K562 (cell line): ENCODE data around the gene CAPN7.

ENCODE experiments used
- TF ChIP-seq, protein P1 (sequence below), 3 experiments: IDR thresholded peaks in 2 of 3; conservative IDR thresholded peaks in 1 of 3; 2 replicates each; pipeline ENCODE4 v1.5.1; 2011 to 2012; ENCODE audit warnings: low read length in 3 of 3, mild to moderate bottlenecking in 3 of 3, control low read depth in 2 of 3, improper control_type of control experiment in 1 of 3, inconsistent platforms in 1 of 3, low read depth in 1 of 3, mixed read lengths in 1 of 3, moderate library complexity in 1 of 3; ENCODE audit not compliant: insufficient read depth in 2 of 3
- TF ChIP-seq, protein P2 (sequence below), 2 experiments: fragments of 450-650 bp in 1 of 2; IDR thresholded peaks; 2 replicates each; pipeline ENCODE4 v1.6.1; 2011 to 2017; ENCODE audit warnings: low read depth in 2 of 2, antibody characterized with exemption in 1 of 2, borderline replicate concordance in 1 of 2, low read length in 1 of 2, mild to moderate bottlenecking in 1 of 2, mixed read lengths in 1 of 2; ENCODE audit not compliant: control insufficient read depth in 1 of 2

DNA sequence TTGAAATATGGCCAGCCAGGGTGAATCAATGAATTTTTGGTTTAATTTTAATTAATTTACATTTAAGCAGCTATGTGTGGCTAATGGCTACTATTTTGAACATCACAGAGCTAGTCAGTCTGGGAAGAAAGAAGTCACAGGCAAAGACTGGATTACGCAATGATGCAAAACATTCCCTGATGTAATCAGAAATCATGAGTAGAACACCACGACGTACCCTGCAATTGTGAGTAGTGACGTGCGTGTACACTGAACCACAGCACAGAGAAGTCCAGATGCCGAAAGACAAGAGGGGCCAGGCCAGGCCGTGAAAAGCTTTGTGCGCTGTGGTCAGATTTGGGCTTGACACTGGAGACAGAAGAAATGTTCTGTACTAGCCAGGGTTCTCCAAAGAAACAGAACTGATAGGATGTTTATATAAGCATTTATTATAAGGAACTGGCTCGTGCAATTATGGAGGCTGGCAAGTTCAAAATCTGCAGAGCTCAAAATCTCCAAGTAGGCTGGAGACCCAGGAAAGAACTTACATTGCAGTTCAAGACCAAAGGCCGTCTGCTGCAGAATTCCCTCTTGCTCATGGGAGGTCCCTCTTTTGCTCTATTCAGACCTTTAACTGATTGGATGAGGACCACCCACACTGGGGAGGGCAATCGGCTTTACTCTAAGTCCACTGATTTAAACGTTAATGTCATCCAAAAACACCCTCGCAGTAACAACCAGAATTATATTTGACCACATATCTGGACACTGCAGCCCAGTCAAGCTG is 81.7 kb downstream of the CAPN7 start:
- TF ChIP-seq, protein P1, sequence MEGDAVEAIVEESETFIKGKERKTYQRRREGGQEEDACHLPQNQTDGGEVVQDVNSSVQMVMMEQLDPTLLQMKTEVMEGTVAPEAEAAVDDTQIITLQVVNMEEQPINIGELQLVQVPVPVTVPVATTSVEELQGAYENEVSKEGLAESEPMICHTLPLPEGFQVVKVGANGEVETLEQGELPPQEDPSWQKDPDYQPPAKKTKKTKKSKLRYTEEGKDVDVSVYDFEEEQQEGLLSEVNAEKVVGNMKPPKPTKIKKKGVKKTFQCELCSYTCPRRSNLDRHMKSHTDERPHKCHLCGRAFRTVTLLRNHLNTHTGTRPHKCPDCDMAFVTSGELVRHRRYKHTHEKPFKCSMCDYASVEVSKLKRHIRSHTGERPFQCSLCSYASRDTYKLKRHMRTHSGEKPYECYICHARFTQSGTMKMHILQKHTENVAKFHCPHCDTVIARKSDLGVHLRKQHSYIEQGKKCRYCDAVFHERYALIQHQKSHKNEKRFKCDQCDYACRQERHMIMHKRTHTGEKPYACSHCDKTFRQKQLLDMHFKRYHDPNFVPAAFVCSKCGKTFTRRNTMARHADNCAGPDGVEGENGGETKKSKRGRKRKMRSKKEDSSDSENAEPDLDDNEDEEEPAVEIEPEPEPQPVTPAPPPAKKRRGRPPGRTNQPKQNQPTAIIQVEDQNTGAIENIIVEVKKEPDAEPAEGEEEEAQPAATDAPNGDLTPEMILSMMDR (IDR thresholded peaks at IDR 0.05 in 2 of 3, conservative IDR thresholded peaks at IDR 0.05 in 1 of 3; ENCODE audit: insufficient read depth in 2 of 3, low read depth in 1 of 3, low read length in 3 of 3) = no peak
- TF ChIP-seq, protein P2, sequence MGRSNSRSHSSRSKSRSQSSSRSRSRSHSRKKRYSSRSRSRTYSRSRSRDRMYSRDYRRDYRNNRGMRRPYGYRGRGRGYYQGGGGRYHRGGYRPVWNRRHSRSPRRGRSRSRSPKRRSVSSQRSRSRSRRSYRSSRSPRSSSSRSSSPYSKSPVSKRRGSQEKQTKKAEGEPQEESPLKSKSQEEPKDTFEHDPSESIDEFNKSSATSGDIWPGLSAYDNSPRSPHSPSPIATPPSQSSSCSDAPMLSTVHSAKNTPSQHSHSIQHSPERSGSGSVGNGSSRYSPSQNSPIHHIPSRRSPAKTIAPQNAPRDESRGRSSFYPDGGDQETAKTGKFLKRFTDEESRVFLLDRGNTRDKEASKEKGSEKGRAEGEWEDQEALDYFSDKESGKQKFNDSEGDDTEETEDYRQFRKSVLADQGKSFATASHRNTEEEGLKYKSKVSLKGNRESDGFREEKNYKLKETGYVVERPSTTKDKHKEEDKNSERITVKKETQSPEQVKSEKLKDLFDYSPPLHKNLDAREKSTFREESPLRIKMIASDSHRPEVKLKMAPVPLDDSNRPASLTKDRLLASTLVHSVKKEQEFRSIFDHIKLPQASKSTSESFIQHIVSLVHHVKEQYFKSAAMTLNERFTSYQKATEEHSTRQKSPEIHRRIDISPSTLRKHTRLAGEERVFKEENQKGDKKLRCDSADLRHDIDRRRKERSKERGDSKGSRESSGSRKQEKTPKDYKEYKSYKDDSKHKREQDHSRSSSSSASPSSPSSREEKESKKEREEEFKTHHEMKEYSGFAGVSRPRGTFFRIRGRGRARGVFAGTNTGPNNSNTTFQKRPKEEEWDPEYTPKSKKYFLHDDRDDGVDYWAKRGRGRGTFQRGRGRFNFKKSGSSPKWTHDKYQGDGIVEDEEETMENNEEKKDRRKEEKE (IDR thresholded peaks at IDR 0.05; ENCODE audit: borderline replicate concordance in 1 of 2, control insufficient read depth in 1 of 2, low read depth in 2 of 2, low read length in 1 of 2) = no peak
